HepG2 (cell line): Measurements from ENCODE around the gene TSPAN5. TPM values are rescaled to one million over a fixed set of nuclear protein-coding genes. Genes with fewer than 3 reads are reported as not detected.

Experiments used
- ATAC-seq: fragments of 200-7000 bp; cut with Tn5 transposase; 3 replicates; pipeline ENCODE4 v1.9.1; 2020; ENCODE audit warnings: mild to moderate bottlenecking, moderate library complexity
- BruUV-seq: library from RNA; stranded (reverse); fragments of 400-500 nt; replicated peaks from 2 replicates; lab custom pipeline; 2021; lab: Mats Ljungman, UMichigan
- CTCF ChIA-PET: fragments of 300-600 bp; formaldehyde crosslinking; extraction: SDS; loops from one replicate; lab custom pipeline; 2021; ENCODE audit warnings: low total read pairs, inconsistent platforms, low intra/inter-chr PET ratio; lab: Yijun Ruan, JAX
- POLR2A ChIA-PET: fragments of 350-600 bp; sonication (Branson Sonifier 250); formaldehyde crosslinking; loops from one replicate; lab custom pipeline; 2020; ENCODE audit warnings: antibody characterized with exemption, inconsistent platforms; lab: Yijun Ruan, JAX
- DNase-seq: peaks from one replicate; pipeline ENCODE4 v3.0.0-alpha.2; 2015; ENCODE audit warnings: low spot score
- FAIRE-seq: peaks from 3 replicates; lab custom pipeline; 2011; peaks lifted over from hg19 to GRCh38; lab: Jason Lieb, UNC
- H2AFZ ChIP-seq: one replicate; pipeline ENCODE4 v1.6.1; 2011; ENCODE audit warnings: low read length, inconsistent platforms
- H3K27ac ChIP-seq: fragments of 300-600 bp; 3 replicates; pipeline ENCODE4 v1.8.0; 2011; ENCODE audit warnings: mixed run types, mild to moderate bottlenecking, mixed read lengths, low read length, inconsistent platforms; ENCODE audit not compliant: insufficient read depth; ENCODE audit errors: extremely low read length
- H3K27me3 ChIP-seq, 2 experiments: fragments of 200-600 bp in 1 of 2; 2 replicates in 1 of 2; 3 replicates in 1 of 2; pipeline versions ENCODE4 v1.6.0 to v1.8.0; 2011; ENCODE audit warnings: low read length in 2 of 2, mild to moderate bottlenecking in 2 of 2, moderate library complexity in 2 of 2, inconsistent platforms in 1 of 2; ENCODE audit not compliant: insufficient read depth in 2 of 2, control insufficient read depth in 1 of 2
- H3K36me3 ChIP-seq, 2 experiments: fragments of 200-600 bp in 1 of 2; replicated peaks in 1 of 2; 2 replicates in 1 of 2; 3 replicates in 1 of 2; pipeline versions ENCODE4 v1.5.1 to v1.8.0; 2011; ENCODE audit warnings: low read length in 2 of 2, inconsistent platforms in 1 of 2; ENCODE audit not compliant: insufficient read depth in 2 of 2, control insufficient read depth in 1 of 2
- H3K4me1 ChIP-seq: 2 replicates; pipeline ENCODE4 v1.5.1; 2012; ENCODE audit warnings: low read length, inconsistent platforms; ENCODE audit not compliant: insufficient read depth
- H3K4me2 ChIP-seq: 2 replicates; pipeline ENCODE4 v1.6.0; 2011; ENCODE audit warnings: low read depth, low read length, inconsistent platforms
- H3K4me3 ChIP-seq, 3 experiments: fragments of 200-600 bp in 1 of 3; sonication (generic), shearing (Covaris generic) in 1 of 3; replicated peaks in 1 of 3; 2 replicates each; pipeline ENCODE4 v1.5.1; 2011 to 2016; ENCODE audit warnings: low read length in 3 of 3, inconsistent platforms in 2 of 3, low read depth in 2 of 3, mild to moderate bottlenecking in 2 of 3, control low read depth in 1 of 3, mixed read lengths in 1 of 3; ENCODE audit not compliant: insufficient read depth in 1 of 3
- H3K79me2 ChIP-seq: one replicate; pipeline ENCODE4 v1.6.1; 2011; ENCODE audit warnings: low read length, inconsistent platforms; ENCODE audit not compliant: insufficient read depth
- H3K9ac ChIP-seq: 2 replicates; pipeline ENCODE4 v1.6.0; 2011; ENCODE audit warnings: mild to moderate bottlenecking, low read depth, low read length, inconsistent platforms; ENCODE audit not compliant: insufficient read depth
- H3K9me3 ChIP-seq: 2 replicates; pipeline ENCODE4 v1.5.1; 2012; ENCODE audit warnings: mild to moderate bottlenecking, low read length
- H4K20me1 ChIP-seq: 2 replicates; pipeline ENCODE4 v1.6.0; 2011; ENCODE audit warnings: inconsistent platforms, mild to moderate bottlenecking, low read length, moderate library complexity; ENCODE audit not compliant: insufficient read depth
- MEIS1 ChIP-seq: sonication (generic); formaldehyde crosslinking; IDR thresholded peaks from 2 replicates; pipeline ENCODE4 v1.9.0; 2021; ENCODE audit warnings: mild to moderate bottlenecking, missing genetic modification reagents, moderate library complexity, borderline replicate concordance
- MTF1 ChIP-seq: sonication (generic); formaldehyde crosslinking; IDR thresholded peaks from 2 replicates; pipeline ENCODE4 v1.5.0; 2020; ENCODE audit warnings: missing genetic modification reagents
- POGK ChIP-seq: sonication (generic); formaldehyde crosslinking; conservative IDR thresholded peaks from 2 replicates; pipeline ENCODE4 v1.8.0; 2022; ENCODE audit warnings: mild to moderate bottlenecking, moderate library complexity, missing genetic modification reagents
- ZNF263 ChIP-seq: sonication (generic); formaldehyde crosslinking; IDR thresholded peaks from 2 replicates; pipeline ENCODE4 v1.4.0; 2020; ENCODE audit warnings: missing genetic modification reagents
- WGBS: methylation state at CpG from one replicate; pipeline ENCODE4 v1.1.6; 2017; ENCODE audit warnings: low lambda C conversion rate; 5-methylcytosine and 5-hydroxymethylcytosine counted together
- in situ Hi-C: cut with HindIII; loops from 2 replicates; pipeline ENCODE4 v1.10.0; 2017; ENCODE audit warnings: low pct_unique_long_range_greater_than_20kb; ENCODE audit not compliant: extremely low pct_ligation_motif_present
- intact Hi-C: fragments of 100-400 bp; cut with micrococcal nuclease; formaldehyde crosslinking; loops from one replicate; pipeline ENCODE4 v1.10.0; 2022; ENCODE audit not compliant: unreplicated experiment
- polyA plus RNA-seq, 8 experiments: library from polyadenylated mRNA; depleted of rRNA in 3 of 8; stranded (reverse) in 7 of 8; unstranded in 1 of 8; fragments of >200 nt; fragmentation: Illumina TruSeq in 4 of 8; extraction: Trizol in 4 of 8; gene quantifications; 2 replicates each; pipeline versions ENCODE4 v1.2.1 to v1.2.3, GENCODE V29; 2011 to 2016; ENCODE audit warnings: low read depth in 4 of 8, missing spikeins in 1 of 8, mixed read lengths in 1 of 8; ENCODE audit not compliant: insufficient read depth in 1 of 8
- total RNA-seq, 5 experiments: library from RNA; depleted of rRNA; stranded (reverse); fragments of >200 nt; fragmentation: Illumina TruSeq; extraction: Trizol; gene quantifications; 2 replicates each; pipeline ENCODE4 v1.2.3, GENCODE V29; 2016; ENCODE audit warnings: low read depth in 1 of 5
- TF ChIP-seq, protein P1 (sequence below): conservative IDR thresholded peaks from 2 replicates; pipeline ENCODE4 v1.6.1; 2018; ENCODE audit warnings: missing genetic modification reagents
- TF ChIP-seq, protein P2 (sequence below): sonication (generic); formaldehyde crosslinking; IDR thresholded peaks from 2 replicates; pipeline ENCODE4 v1.5.0; 2020; ENCODE audit warnings: mild to moderate bottlenecking, missing genetic modification reagents, borderline replicate concordance

TSPAN5 gene
- total and polyA plus RNA-seq, 2 of the 13 experiments (the other 11 are each of a cell fraction or from before 2014, with no cell fraction given), result 0.20 to 0.53 TPM

- no peak for FAIRE-seq
- no peaks in the 10 kb centered on the region for H3K9me3 ChIP-seq
- 5% methylated on average over 2 of the region's 2 CpGs for WGBS
- no peaks in the 10 kb centered on the region for H4K20me1 ChIP-seq
- H3K4me3 ChIP-seq, result no peak overlapping the region
- H3K79me2 ChIP-seq, result no peaks in the 10 kb centered on the region
- no peak overlapping the region for H2AFZ ChIP-seq
- DNase-seq, result no peak
- no peaks in the 10 kb centered on the region for H3K36me3 ChIP-seq
- in situ Hi-C loops, result no loop called here
- H3K4me2 ChIP-seq, result no peak overlapping the region
- no peak for ATAC-seq
- H3K27ac ChIP-seq, result no peak overlapping the region
- TF ChIP-seq MEIS1 (CRISPR knock-in tag) (no peak), ZNF263 (CRISPR knock-in tag) (no peak), MTF1 (CRISPR knock-in tag) (no peak)
- TF ChIP-seq, protein P1, sequence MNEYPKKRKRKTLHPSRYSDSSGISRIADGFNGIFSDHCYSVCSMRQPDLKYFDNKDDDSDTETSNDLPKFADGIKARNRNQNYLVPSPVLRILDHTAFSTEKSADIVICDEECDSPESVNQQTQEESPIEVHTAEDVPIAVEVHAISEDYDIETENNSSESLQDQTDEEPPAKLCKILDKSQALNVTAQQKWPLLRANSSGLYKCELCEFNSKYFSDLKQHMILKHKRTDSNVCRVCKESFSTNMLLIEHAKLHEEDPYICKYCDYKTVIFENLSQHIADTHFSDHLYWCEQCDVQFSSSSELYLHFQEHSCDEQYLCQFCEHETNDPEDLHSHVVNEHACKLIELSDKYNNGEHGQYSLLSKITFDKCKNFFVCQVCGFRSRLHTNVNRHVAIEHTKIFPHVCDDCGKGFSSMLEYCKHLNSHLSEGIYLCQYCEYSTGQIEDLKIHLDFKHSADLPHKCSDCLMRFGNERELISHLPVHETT (CRISPR knock-in tag), result no peak
- intact Hi-C loops, result no loop called here
- ChIA-PET CTCF (no interaction called here), POLR2A (no interaction called here)
- BruUV-seq, result no TSS peak
- no peak overlapping the region for H3K9ac ChIP-seq
- peaks cover 0 to 3% of the 10 kb centered on the region in 2 experiments; a peak in 2 of 5 replicates for H3K27me3 ChIP-seq
- H3K4me1 ChIP-seq, result peaks cover 10% of the 10 kb centered on the region; the same call in 1 of the 2 replicates
Measured at GRCh38 chr4:98510340-98510739, 148.1 kb downstream of the TSPAN5 start.

GRCh38 chr4:98509721-98510120 lies 148.7 kb downstream of the TSPAN5 start:
- Histone ChIP-seq H3K79me2 (no peaks in the 10 kb centered on the region), H3K9ac (no peak overlapping the region), H3K27me3 (peaks cover 0 to 3% of the 10 kb centered on the region in 2 experiments; a peak in 2 of 5 replicates), H2AFZ (no peak overlapping the region), H3K27ac (no peak overlapping the region), H3K36me3 (no peaks in the 10 kb centered on the region), H3K9me3 (no peaks in the 10 kb centered on the region), H4K20me1 (no peaks in the 10 kb centered on the region), H3K4me2 (no peak overlapping the region), H3K4me1 (peaks cover 10% of the 10 kb centered on the region; the same call in 1 of the 2 replicates), H3K4me3 (no peak overlapping the region)
- no TSS peak for BruUV-seq
- ChIA-PET POLR2A (no interaction called here), CTCF (no interaction called here)
- 69% methylated on average over 4 of the region's 4 CpGs for WGBS
- intact Hi-C loops, result no loop called here
- no peak for DNase-seq
- in situ Hi-C loops, result no loop called here
- ATAC-seq, result no peak
- no peak for FAIRE-seq
- TF ChIP-seq POGK, result no peak
- TF ChIP-seq, protein P2, sequence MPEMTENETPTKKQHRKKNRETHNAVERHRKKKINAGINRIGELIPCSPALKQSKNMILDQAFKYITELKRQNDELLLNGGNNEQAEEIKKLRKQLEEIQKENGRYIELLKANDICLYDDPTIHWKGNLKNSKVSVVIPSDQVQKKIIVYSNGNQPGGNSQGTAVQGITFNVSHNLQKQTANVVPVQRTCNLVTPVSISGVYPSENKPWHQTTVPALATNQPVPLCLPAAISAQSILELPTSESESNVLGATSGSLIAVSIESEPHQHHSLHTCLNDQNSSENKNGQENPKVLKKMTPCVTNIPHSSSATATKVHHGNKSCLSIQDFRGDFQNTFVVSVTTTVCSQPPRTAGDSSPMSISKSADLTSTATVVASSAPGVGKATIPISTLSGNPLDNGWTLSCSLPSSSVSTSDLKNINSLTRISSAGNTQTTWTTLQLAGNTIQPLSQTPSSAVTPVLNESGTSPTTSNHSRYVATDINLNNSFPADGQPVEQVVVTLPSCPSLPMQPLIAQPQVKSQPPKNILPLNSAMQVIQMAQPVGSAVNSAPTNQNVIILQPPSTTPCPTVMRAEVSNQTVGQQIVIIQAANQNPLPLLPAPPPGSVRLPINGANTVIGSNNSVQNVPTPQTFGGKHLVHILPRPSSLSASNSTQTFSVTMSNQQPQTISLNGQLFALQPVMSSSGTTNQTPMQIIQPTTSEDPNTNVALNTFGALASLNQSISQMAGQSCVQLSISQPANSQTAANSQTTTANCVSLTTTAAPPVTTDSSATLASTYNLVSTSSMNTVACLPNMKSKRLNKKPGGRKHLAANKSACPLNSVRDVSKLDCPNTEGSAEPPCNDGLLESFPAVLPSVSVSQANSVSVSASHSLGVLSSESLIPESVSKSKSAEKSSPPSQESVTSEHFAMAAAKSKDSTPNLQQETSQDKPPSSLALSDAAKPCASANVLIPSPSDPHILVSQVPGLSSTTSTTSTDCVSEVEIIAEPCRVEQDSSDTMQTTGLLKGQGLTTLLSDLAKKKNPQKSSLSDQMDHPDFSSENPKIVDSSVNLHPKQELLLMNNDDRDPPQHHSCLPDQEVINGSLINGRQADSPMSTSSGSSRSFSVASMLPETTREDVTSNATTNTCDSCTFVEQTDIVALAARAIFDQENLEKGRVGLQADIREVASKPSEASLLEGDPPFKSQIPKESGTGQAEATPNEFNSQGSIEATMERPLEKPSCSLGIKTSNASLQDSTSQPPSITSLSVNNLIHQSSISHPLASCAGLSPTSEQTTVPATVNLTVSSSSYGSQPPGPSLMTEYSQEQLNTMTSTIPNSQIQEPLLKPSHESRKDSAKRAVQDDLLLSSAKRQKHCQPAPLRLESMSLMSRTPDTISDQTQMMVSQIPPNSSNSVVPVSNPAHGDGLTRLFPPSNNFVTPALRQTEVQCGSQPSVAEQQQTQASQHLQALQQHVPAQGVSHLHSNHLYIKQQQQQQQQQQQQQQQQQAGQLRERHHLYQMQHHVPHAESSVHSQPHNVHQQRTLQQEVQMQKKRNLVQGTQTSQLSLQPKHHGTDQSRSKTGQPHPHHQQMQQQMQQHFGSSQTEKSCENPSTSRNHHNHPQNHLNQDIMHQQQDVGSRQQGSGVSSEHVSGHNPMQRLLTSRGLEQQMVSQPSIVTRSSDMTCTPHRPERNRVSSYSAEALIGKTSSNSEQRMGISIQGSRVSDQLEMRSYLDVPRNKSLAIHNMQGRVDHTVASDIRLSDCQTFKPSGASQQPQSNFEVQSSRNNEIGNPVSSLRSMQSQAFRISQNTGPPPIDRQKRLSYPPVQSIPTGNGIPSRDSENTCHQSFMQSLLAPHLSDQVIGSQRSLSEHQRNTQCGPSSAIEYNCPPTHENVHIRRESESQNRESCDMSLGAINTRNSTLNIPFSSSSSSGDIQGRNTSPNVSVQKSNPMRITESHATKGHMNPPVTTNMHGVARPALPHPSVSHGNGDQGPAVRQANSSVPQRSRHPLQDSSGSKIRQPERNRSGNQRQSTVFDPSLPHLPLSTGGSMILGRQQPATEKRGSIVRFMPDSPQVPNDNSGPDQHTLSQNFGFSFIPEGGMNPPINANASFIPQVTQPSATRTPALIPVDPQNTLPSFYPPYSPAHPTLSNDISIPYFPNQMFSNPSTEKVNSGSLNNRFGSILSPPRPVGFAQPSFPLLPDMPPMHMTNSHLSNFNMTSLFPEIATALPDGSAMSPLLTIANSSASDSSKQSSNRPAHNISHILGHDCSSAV (CRISPR knock-in tag), result no peak
